GM19351 (cell line): ENCODE results near the gene MAN1C1.
"Not testable (repeated sequence)": the region's sequence is repeated elsewhere in the genome, so short reads cannot be mapped to it uniquely, and the experiment has no call there.

Source experiments
- ATAC-seq: cut with Tn5 transposase; IDR thresholded peaks from one replicate; pipeline ENCODE4 v1.9.1; 2021; ENCODE audit warnings: mild to moderate bottlenecking, moderate library complexity; ENCODE audit not compliant: unreplicated experiment

Gene MAN1C1

DNA sequence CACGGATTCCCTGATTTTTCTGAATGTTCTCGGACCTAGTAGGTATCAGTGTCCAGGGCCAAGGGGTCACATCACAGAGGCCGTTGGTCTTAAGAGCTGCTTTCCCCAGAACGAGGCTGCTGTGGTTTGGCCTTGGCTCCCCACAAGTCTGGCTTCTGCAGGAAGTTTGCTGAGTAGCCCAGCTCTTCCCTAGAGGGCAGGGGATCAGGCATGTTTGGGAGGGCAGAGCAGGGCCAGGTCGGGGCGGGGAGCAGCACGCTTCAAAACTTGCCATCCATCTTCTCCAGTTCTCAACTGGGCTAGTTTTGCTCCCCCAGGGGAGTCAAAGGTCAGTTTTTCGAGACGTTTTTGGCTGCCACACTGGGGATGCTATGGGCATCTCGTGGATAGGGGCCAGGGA lies 37.0 kb downstream of the MAN1C1 start:
- ATAC-seq: no peak

DNA sequence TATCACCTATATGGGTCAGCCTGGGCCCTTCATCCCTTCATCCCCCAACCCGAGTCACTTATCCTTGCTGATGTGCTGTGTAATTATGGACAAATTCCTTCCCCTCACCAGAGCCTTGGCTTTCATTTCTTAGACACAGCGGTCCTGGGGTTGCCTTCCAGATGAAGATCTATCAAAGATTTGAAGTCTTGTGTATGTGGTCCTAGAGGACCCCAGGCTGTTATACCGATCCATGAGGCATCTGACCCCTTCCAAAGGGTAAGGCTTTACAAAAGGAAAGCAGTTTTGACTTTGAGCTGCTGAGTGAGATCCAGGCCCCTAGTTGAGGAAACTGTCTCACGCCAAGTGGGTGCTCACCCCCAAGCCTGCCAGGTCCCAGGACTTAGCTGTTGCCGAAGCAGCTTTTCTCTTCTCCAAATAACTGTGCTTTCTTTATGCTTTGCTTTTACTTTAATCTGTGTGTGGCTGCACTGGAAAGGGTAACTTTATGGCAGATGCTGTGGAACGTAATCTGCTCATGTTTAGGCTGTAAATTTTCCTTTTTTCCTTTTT lies 37.6 kb downstream of the MAN1C1 start:
- no peak for ATAC-seq

DNA sequence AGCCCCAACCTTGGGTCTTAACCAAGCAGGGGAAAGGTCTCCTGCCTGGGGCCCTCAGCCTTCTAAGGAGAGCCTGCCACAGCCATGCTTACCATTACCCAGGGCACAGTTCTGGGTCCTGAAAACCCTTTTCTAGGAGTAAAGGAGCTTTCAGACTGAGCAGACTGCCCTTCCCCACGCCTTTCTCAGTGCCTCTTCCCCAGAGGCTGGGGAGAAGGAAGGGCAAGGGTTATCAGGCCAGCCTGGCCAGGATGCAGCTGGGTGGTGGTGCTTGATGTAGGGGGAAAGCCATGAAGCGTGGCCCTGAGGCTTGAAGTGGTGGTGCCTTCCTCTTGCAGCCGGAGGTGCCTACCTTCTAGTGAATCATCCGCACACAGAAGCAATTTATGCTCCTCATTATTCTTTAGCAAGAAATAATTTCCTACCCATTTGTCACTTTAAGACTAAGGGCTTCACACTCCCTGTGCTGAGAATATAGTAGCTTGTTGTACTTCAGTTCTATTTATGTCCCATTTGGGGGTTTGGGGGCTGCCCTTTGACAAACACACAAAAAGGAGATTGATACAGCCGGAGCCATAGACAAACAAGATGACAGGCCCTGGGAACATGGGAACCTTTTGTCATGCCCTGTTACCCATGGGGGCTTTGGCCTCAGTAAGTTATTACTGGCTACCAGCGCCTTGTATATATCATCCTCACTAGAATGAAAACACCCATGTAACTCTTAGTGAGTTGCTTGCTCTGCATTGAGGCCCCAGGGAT lies 40.7 kb downstream of the MAN1C1 start:
- ATAC-seq: no peak

DNA sequence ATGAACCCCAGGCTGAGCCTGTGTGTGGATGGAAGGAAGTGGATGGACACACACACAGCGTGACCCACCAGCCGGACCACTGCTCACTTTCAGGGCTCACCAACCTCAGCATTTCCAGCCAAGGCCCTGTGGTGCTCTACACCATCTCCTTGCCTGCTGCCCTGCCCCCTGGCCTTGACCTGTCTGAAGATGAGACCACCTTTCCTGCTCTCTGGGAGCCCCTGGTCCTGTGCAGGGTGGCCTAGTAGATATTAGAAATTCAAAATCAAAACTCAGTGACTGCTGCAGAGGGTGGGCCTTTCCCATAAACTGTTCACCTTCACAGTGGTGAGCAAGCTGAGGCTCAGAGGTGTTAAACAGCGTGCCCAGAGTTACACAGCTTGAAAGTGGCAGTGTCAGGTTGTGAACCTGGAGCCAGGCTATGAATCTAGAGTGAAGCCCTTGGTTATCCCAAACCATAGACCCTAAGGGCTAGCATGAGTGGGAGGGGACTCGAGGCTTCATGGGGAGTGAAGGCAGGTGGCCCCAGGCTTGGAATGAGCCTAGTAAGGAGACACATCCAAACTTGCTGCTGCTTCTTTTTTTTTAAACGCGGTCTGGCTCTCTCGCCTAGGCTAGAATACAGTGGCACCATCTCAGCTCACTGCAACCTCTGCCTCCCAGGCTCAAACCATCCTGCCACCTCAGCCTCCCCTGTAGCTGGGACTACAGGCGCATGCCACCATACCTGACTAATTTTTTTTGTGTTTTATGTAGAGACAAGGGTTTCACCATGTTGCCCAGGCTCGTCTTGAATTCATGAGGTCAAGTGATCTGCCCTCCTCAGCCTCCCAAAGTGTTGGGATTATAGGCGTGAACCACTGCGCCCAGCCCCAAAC lies 41.5 kb downstream of the MAN1C1 start:
- ATAC-seq: no peak

DNA sequence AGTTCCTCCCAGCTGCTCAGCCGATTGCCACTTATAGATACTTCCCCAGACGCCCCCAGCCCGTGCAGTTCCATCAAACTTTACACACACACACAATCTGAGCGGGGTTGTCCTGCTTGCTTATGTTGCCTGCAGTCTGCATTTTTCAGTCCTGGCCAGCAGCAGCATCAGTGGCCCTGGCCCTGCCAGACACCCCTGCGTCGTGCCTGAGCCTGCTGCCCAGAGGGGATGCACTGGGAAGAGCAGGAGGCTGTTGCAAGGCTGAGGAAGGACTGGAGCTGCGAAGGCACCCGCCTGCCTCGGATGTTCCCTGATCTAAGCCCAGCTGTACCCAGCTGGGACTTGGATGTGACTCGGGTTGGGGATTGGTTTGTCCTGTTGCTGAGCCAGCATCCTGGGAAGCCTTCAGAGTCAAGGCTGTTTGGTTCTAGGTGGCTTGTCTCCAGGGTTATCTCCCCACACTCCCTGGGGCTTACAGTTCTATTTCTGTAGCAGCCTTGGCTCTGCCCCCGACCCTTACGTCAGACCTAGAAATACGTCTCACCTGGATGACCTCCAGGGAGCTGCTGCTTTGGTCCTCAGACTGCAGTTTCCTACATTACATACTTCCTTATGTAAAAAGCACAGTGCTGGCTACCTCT lies 42.3 kb downstream of the MAN1C1 start:
- no peak for ATAC-seq

DNA sequence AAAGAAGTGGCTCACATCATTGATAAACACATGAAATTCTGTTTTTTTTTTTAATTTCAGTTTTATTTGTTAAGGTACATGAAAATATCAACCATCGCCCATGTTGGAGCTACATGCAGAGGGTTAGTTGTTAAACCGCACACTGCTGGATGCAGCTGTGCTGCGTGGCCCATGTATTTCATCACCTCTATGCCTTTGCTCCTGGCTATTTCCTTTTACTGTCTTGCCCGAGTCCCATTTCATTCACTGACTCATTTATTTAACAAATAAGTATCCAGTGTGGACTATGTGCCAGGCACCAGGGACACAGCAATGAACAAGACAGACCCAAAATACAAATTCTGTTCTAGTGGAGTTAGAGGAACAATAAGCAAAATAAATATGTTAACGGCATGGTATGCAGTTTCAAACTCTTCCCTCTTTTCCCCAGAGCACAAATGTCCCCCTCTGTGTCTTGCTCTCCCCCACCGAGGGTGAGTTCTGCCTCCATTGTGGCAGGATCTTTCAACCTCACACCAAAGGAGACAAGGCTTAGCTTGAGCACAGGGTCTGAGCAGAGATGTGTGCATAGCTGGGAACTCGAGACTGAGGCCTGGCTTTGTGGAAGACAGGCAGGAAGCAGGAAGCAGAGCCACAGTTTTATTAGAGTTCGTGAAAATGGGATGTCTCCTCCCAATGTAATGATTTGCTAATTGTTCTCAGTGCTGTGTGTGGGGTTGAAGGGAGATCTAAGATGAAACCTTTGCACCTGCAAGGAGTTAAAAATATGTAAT lies 44.6 kb downstream of the MAN1C1 start:
- no peak for ATAC-seq

DNA sequence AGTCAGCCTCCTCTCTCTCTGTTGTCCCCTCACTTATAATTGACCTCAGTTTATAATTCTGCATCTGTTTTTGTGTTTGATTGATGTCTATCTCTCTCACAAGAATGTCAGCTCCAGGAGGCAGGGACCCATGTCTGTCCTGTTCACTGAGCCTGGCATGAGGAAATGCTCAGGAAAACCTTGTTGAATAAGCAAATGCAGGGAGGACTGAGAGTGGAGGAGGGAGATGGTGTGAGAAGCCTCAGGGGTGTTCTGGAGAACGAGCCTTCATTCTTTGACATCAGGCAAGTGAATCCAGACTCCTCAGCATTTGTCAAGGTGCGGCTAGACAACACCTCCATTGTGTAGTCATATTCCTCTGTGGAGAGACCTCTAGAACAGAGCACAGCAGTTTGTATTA lies 45.5 kb downstream of the MAN1C1 start:
- ATAC-seq: no peak

DNA sequence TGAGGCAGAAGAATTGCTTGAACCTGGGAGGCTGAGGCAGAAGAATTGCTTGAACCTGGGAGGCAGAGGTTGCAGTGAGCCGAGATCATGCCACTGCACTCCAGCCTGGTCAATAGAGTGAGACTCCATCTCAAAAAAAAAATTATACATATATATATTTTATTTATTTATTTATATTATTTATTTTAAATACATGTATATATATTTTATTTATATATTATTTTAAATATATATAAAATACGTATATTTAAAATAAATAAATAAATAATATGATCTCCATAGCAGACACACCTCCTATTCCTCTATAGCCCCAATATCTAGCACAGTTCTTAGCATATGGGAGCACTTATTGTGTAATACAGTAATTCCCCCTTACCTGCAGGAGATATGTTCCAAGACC lies 46.4 kb downstream of the MAN1C1 start:
- not testable (repeated sequence) for ATAC-seq

DNA sequence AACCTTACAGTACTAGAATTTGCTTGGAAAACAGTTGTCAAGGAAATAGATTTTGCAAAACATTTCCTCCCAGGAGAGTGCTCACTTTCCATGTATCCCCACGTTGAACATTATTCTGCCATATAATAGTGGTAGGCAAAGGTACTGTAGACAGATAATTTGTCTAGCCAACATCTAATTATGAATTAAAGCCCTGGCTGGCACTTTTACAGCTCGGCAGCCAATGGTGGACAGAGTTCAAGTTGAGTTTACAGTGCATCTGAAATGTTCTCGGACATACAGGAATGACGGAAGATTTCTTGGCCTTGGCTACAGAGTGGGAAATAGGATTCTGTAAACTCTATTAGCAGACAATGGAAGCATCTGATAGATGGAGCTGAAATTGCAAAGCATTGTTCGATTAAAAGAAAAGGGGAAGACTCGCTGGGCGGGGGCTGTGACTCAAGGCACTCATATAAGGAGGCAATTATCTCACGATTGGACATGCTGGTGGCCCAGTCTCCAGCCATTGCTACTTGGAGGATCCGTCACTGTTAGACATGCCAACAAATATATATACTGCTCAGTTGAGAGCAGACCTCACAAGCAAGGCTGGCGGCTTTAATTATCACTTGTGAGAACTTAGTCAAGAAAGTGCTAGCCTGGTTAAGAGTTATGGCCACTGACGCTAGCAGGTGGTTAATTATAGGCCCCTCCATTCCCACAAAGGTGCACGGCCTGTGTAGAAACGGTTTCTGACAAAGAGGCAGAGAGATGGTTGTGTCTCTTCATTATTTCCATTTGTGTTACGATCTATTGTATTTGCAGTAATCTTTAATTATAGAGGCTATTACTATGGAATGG lies 48.0 kb downstream of the MAN1C1 start:
- ATAC-seq: no peak

DNA sequence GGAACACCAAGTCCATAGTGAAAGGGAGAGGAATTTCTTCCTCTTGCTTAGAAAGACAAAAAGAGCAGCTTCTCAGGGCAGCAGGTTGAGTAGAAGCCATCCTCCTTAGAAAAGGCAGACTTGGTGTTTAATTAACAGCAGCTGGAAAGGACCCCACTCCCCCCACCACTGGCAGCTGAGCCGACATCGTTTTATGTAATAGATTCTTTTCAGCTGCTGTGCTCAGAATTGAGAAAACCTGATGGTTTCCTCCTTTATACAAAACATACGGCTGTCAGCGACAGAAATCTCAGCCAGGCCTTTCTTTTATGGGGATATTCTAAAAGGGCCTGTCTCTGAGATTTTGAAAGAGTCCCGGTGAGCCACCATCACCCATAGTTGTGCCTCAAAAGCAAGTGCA lies 49.9 kb downstream of the MAN1C1 start:
- no peak for ATAC-seq

DNA sequence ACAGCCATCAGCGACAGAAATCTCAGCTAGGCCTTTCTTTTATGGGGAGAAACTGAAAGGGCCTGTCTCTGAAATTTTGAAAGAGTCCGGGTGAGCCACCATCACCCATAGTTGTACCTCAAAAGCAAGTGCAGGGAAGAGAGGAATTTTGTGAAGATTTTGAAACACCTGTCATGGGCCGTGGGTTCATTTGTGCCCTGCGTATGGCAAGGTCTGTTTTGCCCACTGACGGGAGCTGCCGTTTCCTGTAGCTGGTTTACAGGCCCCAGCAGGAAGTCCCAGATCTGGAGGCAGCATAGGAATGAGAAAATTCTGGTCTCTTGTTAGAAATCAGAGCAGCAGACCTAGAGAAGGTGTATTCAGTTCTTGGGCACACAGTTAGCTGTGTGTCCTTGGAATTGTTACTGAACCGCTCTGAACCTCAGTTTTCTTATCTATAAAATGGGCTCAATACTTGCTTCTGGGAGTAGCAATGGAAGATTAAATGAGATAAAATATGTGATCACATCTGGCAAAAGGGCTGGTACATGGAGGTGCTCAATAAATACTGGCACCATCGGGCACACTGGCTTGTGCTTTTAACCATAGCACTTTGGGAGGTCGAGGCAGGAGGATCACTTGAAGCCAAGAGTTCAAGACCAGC lies 52.5 kb downstream of the MAN1C1 start:
- ATAC-seq: no peak

DNA sequence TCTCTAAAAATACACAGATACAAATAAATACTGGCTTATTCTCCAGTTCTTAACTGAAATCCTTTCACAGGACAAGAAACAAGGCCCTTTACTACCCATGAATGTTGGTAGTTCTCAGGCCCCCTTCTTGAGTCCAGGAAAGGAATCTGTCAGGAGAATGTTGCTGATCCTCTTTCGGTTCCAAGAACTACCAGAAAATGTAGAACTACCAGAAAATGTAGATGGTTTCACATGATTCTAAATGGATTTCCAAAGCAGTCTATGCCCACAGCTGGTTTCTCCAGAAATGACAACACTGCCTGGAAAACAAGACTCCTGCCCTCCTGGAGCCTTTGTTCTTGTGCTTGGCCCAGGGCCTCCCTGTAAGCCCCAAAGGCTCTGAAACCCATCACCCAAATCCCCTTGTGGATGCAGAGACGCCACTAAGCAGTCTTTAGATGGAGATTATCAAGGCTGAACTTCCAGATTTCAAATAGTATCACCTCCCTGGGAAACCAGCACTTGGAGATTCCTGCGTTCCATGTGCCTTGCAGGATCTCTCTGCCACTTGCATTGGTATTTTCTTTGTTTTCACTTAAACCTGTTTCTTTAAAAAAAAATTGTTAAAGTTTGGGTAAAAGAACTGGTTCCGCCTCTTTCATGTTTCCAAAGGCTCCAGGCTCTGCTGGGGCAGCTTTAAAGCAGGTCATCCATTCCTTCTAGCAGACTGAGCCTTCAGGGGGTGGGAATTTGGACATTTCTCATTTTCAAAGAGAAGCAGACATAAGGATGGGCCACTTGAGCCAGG lies 53.4 kb downstream of the MAN1C1 start:
- ATAC-seq: no peak

DNA sequence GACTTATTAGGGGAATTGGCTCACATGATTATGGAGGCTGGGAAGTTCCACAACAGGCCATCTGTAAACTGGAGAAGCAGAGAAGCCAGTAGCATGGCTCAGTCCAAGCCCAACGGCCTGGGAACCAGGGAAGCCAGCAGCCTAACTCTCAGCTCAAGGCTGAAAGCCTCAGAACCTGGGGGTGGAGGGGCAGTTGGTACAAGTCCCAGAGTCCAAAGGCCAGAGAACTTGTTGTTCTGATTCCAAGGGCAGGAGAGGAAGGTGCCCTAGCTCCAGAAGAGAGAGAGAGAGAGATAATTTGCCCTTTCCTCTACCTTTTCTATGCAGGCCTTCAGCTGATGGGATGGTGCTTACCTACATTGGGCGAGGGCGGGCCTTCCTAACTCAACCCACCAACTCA lies 55.3 kb downstream of the MAN1C1 start:
- ATAC-seq: no peak

DNA sequence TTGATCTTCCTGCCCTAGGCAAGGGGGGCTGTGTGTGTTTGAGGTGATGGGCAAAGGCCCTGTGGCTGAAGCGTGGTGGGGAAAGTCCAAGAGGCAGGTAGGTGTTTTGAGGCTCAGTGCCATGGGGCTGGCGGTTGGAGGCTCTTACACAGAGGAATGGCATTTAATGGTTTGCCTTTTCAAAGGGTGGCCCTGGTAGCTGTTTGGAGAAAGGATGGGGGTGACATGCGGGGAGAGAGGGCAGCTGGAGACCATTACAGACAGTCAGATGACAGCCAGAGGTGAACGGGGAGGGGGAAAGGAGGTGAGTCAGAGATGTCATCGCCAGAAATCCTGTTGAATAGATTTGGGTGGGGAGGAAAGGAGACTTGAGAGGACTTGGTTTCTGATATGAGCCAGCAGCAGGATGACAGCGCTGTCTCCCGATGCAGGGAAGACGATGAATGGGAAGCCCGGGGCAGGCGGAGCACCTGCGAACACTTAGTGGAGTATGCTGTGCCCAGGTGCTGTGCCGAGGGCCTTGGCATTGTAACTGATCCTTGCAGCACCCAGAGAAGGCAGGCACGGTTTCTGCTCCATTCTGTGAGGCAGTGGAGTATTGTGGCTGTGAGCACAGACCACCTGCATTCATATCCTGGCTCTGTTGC lies 56.3 kb downstream of the MAN1C1 start:
- ATAC-seq: no peak

DNA sequence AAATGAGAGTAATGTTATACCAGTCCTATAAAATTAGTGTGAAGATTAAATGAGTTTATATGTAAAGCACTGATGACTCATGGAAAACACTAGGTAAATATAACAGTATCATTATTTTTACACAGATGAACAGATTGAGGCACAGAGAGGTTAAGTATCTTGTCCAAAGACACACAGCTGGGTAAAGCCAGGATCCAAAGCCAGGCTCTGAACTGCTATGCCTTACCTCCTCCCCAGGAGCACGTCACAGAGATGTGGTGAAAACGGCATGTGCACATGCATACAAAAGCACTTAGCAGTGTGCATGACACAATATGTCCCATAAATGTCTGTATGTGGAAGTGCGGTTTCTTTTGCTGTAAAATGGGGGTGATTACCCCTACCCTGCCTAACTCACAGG lies 56.9 kb downstream of the MAN1C1 start:
- ATAC-seq: no peak

DNA sequence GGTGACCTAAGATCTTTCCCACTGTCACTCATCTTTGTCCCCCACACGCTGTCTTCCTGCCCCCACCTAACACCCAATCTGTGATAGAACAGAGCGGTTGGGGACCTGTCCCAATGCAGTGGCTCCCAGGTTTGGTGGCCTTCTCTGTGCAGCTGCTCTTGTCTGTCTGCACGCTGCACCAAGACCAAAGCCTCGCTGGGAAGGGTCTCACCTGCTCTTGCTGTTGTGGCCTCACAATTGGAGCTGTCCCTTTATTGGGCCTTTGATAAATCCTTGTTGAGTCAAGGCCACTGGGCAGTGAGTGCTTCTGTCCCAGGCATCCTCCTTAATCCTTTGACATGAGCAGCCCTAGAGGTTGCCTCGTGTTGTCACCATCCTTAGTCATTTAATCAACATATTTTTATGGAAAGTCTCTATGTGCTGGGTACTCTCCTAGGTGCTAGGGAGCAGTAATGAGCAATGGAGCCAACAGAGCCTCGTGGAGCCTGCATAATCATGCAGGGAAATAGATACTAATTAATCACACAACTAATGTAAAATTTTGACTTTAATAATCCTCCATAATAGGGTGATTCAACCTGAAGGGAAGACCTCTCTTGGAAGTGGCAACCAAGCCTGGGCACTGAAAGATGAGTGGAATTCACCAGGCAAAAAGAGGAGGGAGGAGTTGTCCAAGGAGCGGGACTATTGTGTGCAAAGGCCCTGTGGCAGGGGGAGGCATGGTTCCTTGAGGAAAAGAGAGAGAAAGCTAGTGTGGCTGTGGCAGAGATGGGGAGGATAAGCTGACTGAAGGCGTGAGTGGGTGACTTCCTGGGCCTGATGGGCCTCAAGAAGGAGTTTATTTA lies 57.6 kb downstream of the MAN1C1 start:
- no peak for ATAC-seq

DNA sequence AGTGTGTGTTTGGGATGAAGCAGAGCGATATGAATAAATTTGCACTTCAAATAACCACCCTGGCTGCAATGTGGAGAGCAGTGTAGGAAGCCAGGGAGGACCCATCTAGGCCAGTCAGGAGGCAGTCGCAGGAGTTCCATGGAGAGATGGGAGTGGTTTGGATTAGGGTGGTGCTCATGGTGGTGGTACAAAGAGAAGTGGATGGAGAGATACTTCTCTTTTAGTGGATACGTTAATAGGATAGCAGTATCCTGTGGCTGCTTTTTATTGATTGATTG lies 58.2 kb downstream of the MAN1C1 start:
- ATAC-seq: no peak
